GM10266 (cell line): ENCODE results near the gene CYP27A1.
"Not testable (repeated sequence)": the region's sequence is repeated elsewhere in the genome, so short reads cannot be mapped to it uniquely, and the experiment has no call there.

ENCODE experiments used
- DNase-seq: peaks from one replicate; pipeline ENCODE4 v3.0.0; 2012; ENCODE audit errors: extremely low spot score
- TF ChIP-seq, protein P1 (sequence below): IDR thresholded peaks from 2 replicates; pipeline ENCODE4 v1.5.1; 2012; ENCODE audit warnings: mild to moderate bottlenecking, low read depth; ENCODE audit not compliant: control insufficient read depth, insufficient read depth; ENCODE audit errors: missing control alignments

CYP27A1 gene

GRCh38 chr2:218832081-218832480 lies 50.1 kb downstream of the CYP27A1 start:
- DNase-seq, result no peak
- TF ChIP-seq, protein P1, sequence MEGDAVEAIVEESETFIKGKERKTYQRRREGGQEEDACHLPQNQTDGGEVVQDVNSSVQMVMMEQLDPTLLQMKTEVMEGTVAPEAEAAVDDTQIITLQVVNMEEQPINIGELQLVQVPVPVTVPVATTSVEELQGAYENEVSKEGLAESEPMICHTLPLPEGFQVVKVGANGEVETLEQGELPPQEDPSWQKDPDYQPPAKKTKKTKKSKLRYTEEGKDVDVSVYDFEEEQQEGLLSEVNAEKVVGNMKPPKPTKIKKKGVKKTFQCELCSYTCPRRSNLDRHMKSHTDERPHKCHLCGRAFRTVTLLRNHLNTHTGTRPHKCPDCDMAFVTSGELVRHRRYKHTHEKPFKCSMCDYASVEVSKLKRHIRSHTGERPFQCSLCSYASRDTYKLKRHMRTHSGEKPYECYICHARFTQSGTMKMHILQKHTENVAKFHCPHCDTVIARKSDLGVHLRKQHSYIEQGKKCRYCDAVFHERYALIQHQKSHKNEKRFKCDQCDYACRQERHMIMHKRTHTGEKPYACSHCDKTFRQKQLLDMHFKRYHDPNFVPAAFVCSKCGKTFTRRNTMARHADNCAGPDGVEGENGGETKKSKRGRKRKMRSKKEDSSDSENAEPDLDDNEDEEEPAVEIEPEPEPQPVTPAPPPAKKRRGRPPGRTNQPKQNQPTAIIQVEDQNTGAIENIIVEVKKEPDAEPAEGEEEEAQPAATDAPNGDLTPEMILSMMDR, result no peak

GRCh38 chr2:218832520-218832919 lies 50.6 kb downstream of the CYP27A1 start:
- TF ChIP-seq, protein P1, result no peak
- no peak for DNase-seq

DNA sequence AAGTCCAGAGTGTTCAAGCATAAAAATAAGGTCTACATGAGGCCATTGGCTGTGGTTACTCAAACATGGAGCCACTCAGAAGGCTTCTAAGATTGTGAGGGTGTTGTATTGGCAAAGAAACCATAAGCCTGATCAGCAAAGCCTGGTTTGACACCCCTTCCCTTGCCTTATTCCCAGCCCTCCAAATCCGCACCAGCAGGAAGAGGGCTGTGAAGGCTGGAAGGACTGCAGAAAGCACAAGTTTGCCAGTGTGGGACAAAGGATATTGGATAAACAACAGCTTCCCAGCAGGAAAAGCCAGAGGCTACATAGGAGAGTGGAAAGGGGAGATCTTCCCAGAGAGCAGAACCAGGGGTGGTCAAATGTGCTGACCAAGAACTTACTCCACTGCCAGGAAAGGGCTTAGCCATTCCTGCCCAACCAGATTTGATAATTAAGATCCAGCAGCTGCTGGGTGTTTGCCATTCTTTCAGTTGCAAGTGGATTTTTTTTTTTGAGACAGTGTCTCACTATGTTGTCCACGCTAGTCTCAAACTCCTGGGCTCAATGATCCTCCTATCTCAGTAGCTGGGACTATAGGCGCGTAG lies 51.2 kb downstream of the CYP27A1 start:
- DNase-seq, result no peak
- TF ChIP-seq, protein P1, result no peak

DNA sequence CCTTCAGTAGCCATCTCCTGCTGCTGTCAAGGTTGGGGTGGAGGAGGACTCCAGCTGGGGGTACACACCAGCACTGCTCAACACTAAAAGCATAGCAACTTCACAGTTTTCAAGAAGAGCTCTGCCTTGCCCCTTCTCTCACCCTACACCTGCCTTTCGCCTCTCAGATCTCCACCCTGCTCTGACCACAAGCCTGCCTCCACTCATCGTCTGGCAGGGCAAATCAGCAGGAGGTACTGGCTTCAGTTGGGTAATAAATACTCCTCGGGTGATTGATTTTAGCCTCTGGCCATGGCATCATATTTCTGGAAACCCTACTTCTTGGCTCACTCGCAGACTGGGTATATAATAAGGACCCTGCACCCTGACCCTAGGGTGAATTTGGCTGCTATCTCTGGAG lies 52.7 kb downstream of the CYP27A1 start:
- TF ChIP-seq, protein P1, result no peak
- DNase-seq, result no peak

DNA sequence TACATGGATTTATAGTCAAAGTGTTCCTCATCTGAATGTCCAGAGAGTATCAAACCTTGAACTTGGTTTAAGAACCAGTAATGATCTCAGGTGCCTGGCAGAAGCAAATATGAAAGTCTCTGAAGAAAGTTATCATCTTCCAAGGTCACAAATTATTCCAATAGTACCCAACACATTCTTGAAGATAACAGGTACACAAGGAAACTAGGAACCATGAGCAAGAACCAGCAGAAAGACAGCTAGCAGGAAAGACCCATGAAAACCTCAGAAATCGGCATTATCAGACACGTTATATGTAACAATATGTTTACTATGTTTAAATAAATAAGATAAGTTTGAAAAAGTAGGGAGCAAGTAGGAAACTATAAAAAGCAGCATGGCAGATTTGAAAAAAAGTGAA lies 55.5 kb downstream of the CYP27A1 start:
- no peak for DNase-seq
- TF ChIP-seq, protein P1, result no peak

- TF ChIP-seq, protein P1, result no peak
- DNase-seq, result no peak
Observed at GRCh38 chr2:218839430-218839829, 57.5 kb downstream of the CYP27A1 start.

DNA sequence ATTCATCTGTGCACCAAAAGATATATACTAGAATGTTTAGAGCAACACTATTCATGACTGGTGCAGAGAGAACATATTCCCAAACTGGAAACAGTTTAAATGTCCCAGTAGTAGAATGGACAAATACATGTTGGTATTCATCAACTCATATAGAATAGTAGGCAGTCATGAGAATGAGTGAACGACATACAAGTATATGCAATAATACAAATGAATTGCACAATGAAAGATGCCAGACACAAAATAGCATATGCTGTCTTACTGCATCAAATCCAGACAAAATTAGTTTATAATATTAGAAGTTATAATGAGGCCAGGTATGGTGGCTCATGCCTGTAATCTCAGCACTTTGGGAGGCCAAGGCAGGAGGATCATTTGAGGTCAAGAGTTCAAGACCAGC lies 57.9 kb downstream of the CYP27A1 start:
- TF ChIP-seq, protein P1, result no peak
- no peak for DNase-seq

DNA sequence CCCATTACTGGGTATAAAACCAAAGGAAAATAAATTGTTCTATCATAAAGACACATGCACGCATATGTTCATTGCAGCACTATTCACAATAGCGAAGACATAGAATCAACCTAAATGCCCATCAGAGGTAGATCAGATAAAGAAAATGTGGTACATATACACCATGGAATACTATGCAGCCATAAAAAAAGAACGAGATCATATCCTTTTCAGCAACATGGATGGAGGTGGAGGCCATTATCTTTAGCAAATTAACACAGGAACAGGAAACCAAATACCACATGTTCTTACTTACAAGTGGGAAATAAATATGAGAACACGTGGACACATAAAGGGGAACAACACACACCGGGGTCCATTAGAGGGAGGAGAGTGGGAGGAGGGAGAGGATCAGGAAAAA lies 62.4 kb downstream of the CYP27A1 start:
- not testable (repeated sequence) for DNase-seq

DNA sequence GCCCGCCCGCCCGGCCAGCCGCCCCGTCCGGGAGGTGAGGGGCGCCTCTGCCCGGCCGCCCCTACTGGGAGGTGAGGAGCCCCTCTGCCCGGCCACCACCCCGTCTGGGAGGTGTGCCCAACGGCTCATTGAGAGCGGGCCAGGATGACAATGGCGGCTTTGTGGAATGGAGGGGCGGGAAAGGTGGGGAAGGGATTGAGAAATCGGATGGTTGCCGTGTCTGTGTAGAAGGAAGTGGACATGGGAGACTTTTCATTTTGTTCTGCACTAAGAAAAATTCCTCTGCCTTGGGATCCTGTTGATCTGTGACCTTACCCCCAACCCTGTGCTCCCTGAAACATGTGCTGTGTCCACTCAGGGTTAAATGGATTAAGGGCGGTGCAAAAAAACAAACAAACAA lies 65.0 kb downstream of the CYP27A1 start:
- DNase-seq, result not testable (repeated sequence)
